ENCODE measurements around the gene TMCC3.

Gene TMCC3

GRCh38 chr12:94673496-94673895 is 23.1 kb upstream of the TMCC3 start:
- DNase-seq (ENCODE audit: low read depth): no peak

DNA sequence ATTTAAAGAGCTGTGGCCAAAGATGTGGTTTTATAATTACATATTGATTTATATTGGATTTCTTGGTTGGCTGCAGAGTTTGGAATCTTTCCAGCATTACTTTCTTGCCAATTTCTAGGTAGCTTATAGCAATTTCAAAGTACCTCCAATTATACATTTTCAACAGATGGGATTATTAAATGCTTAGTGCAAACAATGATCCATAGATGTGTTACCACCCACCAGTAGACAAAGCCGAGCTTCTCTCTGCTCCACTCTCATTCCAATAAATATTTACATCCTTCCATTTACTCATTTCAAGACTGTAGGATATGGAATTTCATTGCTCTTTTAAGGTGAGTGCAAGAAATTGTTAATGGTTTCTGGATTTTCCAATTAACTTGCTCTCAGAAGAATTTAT is 21.6 kb upstream of the TMCC3 start:
- no peak for DNase-seq (ENCODE audit: low read depth)

DNA sequence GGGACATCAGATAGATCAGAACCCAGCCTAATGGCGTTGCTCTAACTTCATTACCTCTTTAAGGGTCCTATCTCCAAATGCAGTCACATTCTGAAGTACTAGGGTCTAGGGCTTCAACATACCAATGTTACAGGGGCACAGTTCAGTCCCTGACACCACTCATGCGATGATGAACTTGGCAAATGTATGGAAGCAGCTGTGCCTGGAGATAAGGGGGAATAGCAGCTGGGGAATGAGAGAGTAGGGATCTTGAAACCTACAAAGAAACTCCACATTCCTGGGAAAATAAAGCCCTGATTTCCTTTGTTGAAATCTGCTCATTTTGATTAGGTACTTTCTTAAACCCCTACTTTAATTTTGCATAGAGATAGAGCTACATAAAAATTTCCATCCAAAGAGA is 20.5 kb upstream of the TMCC3 start:
- no peak for DNase-seq (ENCODE audit: low read depth)

DNA sequence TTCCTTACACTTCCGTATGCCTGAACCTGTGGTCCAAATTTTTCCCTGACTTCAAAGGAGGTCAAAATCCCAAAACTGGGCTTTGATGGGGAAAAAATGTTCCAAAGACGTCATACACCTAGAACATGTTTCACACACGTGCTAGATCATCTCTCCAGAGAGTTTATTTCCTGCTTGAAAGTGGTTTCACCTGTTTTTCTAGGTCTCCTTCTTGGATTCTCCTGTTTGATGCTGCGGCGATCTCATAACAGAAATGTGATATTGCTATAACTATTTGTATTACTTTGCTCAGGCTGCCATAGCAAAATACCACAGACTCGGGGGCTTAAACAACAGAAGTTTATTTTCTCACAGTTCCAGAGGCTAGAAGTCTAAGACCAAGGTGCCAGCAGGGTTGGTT is 19.7 kb upstream of the TMCC3 start:
- DNase-seq (ENCODE audit: low read depth): no peak

DNA sequence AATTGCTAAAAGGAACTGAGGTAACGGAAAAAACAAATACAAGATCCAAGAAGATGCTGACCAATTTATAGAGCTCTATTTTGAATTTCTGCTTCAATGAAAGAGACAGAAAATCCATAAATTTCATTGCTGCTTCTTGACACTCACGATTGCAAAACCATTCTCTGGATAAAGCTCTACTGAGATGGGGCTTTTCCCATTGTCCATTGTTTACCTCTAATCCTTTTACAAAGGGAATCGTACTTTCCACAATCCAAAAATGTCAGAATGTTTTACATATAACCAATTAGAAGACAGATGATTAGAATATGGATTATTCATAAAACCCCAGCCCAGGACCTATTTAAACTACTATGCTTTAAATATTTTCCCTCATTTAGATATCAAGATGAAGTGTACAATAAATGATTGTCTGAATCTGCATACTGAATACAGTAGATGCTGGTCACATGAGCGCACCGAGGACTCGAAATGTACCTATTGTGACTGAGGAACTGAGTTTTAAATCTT is 16.7 kb upstream of the TMCC3 start:
- no peak for DNase-seq (ENCODE audit: low read depth)

DNA sequence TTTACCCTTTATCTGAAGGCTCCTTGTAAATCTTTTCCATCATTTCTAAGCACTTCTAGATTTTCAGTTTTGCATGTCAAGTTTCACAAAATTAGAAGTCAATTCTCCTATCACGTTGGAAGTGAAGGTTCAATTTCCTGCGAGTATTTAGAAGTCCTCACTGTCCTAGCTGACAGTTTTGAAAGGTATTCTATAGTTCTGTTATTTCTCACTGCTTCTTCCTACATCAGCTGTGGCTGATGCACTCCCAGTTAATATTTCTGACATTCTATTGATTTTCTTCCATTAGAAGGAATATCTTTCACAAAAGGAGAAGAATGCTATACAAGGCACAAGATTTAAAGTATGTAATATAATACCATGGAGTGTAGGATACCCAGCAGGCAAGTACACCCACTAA is 15.8 kb upstream of the TMCC3 start:
- no peak for DNase-seq (ENCODE audit: low read depth)

DNA sequence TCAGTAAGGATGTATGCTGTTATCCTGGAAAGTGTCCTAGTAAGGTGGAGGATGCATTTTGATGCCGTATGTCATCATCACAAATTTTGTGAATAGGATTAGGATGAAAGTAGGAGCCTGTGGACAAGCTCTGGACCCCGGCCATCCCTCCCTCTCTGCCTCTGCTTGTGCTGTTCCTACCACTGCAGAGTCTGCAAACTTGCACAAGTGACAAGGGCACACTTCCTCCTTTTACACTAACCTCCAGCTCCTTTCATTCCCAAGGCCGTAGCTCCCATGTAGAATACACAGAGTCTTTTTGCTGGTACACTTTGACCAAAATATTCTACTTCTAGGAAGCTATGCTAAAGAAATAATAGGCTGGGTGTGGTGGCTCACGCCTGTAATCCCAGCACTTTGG is 13.3 kb upstream of the TMCC3 start:
- DNase-seq (ENCODE audit: low read depth): no peak

DNA sequence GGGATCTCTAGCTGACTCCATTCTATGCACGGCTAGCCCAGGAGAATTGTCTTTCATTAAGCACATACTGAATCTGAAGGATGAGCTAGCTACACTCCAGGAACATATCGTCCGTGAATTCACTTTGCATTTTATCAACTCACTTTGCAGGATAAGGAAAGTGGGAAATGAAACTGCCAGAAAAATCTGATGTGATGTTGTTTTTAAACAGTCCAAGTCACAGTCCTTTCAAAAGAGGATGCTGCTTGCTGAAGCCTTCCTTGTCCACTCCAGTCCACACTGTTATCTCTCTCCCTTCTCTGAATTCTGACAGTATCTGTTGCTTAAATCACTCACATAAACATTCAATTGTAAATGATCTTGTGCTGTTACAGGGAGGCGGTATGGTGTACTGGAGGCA is 12.7 kb upstream of the TMCC3 start:
- DNase-seq (ENCODE audit: low read depth): no peak

- DNase-seq (ENCODE audit: low read depth): no peak
These were observed 10.1 kb upstream of the TMCC3 start for GRCh38 chr12:94660436-94660835.

- no peak for DNase-seq (ENCODE audit: low read depth)
These were observed 9.1 kb upstream of the TMCC3 start for GRCh38 chr12:94659346-94659930.

DNA sequence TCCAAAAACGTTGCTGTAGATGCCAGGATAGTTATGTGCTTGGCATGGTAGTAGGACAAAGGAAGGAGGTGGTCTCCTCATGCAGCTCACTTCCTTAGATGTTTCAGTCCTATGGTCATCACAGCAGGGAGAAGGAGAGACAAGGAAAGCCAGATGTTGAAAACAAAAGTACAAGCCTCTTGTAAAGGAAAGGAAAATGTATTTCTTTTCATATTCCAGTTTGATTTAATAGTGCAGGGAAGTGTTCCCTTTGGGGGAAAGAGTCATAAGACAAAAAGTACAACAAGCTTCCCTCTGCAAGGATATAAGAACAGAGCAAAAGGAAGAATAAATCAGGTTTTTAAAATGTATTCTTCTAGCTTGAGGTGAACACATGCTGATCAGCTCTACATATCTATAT is 8.6 kb upstream of the TMCC3 start:
- DNase-seq (ENCODE audit: low read depth): no peak

DNA sequence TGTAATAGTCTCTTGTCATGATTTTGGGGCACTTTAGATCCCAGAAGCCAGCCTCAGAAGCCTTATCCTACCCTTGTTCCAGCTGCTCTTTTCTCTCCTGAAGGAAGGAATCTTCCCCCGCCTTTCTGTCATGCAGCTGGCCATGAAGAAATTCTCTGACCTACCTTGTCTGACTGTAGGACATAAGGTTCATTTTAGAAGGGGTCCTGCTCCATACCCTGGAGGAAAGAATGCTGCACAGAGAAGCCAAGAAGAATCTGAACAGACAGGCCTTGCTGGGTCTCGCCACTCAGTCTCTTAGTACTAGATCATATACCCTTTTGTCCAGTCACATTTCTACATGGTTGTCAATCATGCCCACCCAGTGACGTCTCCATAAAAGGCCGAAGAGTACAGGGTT is 6.2 kb upstream of the TMCC3 start:
- DNase-seq (ENCODE audit: low read depth): no peak

DNA sequence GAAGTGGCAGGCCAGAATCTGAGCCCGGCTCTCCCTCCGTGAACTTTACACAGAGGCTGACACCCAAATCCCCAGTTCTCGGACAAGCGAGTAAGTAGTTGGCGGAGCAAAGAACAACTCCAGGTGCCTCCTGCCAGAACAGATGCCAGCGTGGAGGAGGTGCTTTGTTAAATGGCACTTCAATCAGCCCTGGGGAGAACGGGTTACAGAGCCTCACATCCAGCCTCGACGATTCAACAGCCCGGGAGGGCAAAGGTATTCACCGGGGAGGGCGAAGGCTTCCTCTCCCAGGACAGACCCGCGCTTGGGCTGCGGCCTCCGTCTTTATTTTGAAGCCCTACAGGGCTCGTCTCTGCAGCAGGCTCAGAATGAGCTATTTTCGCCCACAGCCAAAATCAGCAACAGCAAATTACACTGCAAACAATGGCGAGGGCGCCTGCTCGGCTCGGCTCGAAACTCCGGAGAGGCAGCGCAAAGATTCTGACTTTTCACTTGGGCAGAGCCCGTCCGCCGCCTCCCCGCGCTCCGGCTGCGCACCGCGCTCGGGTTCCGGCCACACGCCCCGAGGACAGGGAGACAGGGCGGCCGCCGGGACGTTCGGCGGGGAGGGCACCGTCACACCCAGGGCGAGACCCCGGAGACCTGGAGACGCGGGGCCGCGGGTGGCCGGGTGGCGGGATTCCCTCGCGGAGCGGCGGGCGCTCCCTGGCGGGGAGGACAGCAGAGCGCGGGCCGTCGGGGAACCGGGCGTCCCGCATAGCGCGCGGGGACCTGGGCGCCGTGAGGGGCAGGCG is 811 bp downstream of the TMCC3 start:
- no peak for DNase-seq (ENCODE audit: low read depth)

GRCh38 chr12:94648578-94648977 is 1.8 kb downstream of the TMCC3 start:
- no peak for DNase-seq (ENCODE audit: low read depth)

- DNase-seq (ENCODE audit: low read depth): peak; percentile 59
These were observed 6.0 kb downstream of the TMCC3 start for GRCh38 chr12:94644141-94644979.

- no peak for DNase-seq (ENCODE audit: low read depth)
These were observed 6.8 kb downstream of the TMCC3 start for GRCh38 chr12:94643606-94644005.

DNA sequence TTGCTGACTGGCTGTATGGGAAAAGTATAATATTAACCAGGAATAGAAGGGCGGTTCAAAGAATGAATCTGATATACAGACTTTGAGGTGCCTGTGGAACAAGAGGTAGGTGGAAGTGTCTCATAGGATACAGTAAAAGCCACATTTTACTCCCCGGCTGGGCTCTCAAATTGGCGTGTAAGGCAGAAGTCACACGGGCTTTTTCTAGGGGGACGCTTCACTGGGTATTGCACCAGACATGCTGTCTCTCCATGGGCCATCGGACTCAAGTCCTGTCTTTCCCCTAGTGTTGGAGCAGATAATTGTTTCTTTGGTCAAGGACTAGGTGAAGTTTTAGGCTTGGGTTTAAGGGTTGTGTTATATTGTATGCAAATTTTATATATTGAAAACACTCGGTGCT is 9.1 kb downstream of the TMCC3 start:
- DNase-seq (ENCODE audit: low read depth): no peak

DNA sequence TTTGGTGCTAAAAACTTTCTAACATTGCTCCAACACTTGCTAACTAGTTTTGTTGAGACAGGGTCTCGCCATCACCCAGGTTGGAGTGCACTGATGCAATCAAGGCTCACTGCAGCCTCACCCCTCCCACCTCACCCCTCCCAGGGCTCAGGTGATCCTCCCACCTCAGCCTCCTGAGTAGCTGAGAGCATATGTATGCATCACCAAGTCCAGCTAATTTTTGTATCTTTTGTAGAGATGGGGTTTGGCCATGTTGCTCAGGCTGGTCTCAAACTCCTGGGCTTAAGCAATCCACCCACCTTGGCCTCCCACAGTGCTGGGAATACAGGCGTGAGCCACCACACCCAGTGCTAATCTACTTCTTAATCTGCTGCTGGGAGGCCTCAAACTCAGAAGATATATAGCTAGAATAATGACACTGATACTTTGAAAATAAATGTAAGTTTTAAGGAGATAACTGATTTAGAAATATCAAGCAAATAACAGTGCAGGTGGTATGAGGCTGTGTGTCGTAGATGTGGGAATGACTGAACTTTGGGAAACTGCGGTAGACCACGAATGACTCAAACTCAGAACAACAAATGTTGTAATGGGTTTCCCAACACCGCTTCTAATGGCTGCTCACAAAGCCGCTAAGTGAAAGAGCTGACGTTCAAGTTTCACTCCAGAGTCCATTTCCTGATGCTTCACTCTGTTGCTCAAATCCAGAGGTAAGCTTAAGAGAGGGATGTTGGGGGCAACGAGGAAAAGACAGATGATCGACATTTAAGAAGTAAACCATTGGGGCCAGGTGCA is 10.0 kb downstream of the TMCC3 start:
- DNase-seq (ENCODE audit: low read depth): no peak

DNA sequence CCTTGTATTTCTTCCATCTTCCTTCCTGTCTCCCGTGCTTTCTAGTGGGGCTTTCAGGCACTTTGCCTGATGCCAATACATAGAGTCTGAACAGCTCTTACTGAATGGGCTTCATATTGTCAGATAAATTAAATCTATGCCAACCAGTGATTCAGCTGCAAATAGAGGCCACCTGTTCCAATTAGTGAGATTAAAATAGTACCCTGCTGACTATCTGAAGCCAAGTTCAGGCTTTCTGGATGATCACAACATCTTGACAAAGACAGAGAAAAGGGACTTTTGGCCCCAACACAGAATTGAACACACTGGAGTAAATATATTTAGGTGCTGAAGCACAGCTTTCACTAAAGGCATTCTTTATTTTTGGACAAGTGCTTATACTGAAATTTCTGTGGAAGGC is 11.8 kb downstream of the TMCC3 start:
- no peak for DNase-seq (ENCODE audit: low read depth)

GRCh38 chr12:94637390-94638113 is 12.8 kb downstream of the TMCC3 start:
- DNase-seq (ENCODE audit: low read depth): no peak

DNA sequence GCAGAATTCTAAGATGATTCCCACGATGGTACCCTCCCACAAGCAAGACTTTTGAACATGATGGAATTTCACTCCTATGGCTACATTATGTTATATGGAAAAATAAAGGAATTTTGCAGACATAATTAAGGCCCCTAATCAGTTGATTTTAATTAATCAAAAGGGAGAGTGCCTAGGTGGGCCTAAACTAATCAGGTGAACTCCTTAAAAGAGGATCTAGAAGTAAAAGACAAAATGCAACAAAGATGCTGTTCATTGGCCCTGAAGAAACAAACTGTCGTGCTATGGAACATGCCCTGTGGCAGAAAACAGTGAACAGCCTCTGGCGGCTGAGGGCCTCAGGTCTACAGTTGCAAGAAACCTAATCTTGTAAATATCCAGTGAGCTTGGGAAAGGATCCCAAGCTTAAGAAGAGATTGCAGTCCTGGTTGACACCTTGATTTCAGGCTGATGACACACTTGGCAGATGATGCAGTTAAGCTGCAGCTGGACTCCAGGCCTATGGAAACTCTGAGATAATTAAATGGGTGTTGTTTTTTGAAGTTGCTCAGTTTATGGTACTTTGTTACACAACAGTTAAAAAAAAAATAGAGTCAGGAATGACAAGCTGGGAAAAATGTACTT is 13.8 kb downstream of the TMCC3 start:
- no peak for DNase-seq (ENCODE audit: low read depth)
